Stimulated activated CD8-positive, alpha-beta memory T cell treated with anti-CD3 and anti-CD28 coated beads, Interleukin-12 subunit alpha, Interleukin-12 subunit beta, amount 100 ng/mL, for 24 hours (primary cell): Measurements from ENCODE around the gene TRPC4AP.

Experiments used
- DNase-seq: peaks from one replicate; pipeline ENCODE4 v3.0.0-alpha.2; 2020; ENCODE audit errors: extremely low read depth

TRPC4AP gene

GRCh38 chr20:34986311-34987287 lies 106.0 kb downstream of the TRPC4AP start:
- DNase-seq: no peak

GRCh38 chr20:34985461-34986310 lies 106.9 kb downstream of the TRPC4AP start:
- DNase-seq: no peak

GRCh38 chr20:34984756-34985261 lies 107.8 kb downstream of the TRPC4AP start:
- no peak for DNase-seq

- DNase-seq: no peak
Observed at GRCh38 chr20:34983995-34984735, 108.4 kb downstream of the TRPC4AP start.

GRCh38 chr20:34983089-34983820 lies 109.4 kb downstream of the TRPC4AP start:
- no peak for DNase-seq

- DNase-seq: no peak
Observed at GRCh38 chr20:34982270-34983088, 110.1 kb downstream of the TRPC4AP start.

- no peak for DNase-seq
Observed at GRCh38 chr20:34980543-34981233, 111.9 kb downstream of the TRPC4AP start.

GRCh38 chr20:34979366-34980153 lies 113.0 kb downstream of the TRPC4AP start:
- DNase-seq: no peak

GRCh38 chr20:34978092-34978744 lies 114.4 kb downstream of the TRPC4AP start:
- no peak for DNase-seq

- no peak for DNase-seq
Observed at GRCh38 chr20:34977365-34978091, 115.1 kb downstream of the TRPC4AP start.

- DNase-seq: no peak
Observed at GRCh38 chr20:34976286-34976685, 116.3 kb downstream of the TRPC4AP start.

- no peak for DNase-seq
Observed at GRCh38 chr20:34974246-34974645, 118.4 kb downstream of the TRPC4AP start.

GRCh38 chr20:34971561-34972235 lies 120.9 kb downstream of the TRPC4AP start:
- DNase-seq: no peak

GRCh38 chr20:34970846-34971560 lies 121.6 kb downstream of the TRPC4AP start:
- DNase-seq: no peak

- no peak for DNase-seq
Observed at GRCh38 chr20:34970193-34970840, 122.3 kb downstream of the TRPC4AP start.
